Ishikawa (cell line): ENCODE data around the gene TOR2A.

Source experiments
- CEBPB ChIP-seq: IDR thresholded peaks from 2 replicates; pipeline ENCODE4 v1.6.1; 2012
- CREB1 ChIP-seq: IDR thresholded peaks from 2 replicates; pipeline ENCODE4 v1.6.1; 2012; ENCODE audit warnings: low read depth
- EGR1 ChIP-seq: IDR thresholded peaks from 2 replicates; pipeline ENCODE4 v1.6.1; 2012
- EP300 ChIP-seq: IDR thresholded peaks from 2 replicates; pipeline ENCODE4 v1.6.1; 2012; ENCODE audit warnings: borderline replicate concordance
- FOXM1 ChIP-seq: IDR thresholded peaks from 2 replicates; pipeline ENCODE4 v1.6.1; 2012; ENCODE audit warnings: low read depth, borderline replicate concordance
- NFIC ChIP-seq: IDR thresholded peaks from 2 replicates; pipeline ENCODE4 v1.6.1; 2012
- RAD21 ChIP-seq: IDR thresholded peaks from 2 replicates; pipeline ENCODE4 v1.6.1; 2012; ENCODE audit warnings: low read depth
- TAF1 ChIP-seq: IDR thresholded peaks from 2 replicates; pipeline ENCODE4 v1.6.1; 2012; ENCODE audit warnings: low read depth, mild to moderate bottlenecking
- TCF12 ChIP-seq: IDR thresholded peaks from 2 replicates; pipeline ENCODE4 v1.6.1; 2012; ENCODE audit warnings: low read depth
- TEAD4 ChIP-seq: IDR thresholded peaks from 2 replicates; pipeline ENCODE4 v1.6.1; 2012
- YY1 ChIP-seq: IDR thresholded peaks from 2 replicates; pipeline ENCODE4 v1.6.1; 2012; ENCODE audit warnings: low read depth
- ZBTB7A ChIP-seq: IDR thresholded peaks from 2 replicates; pipeline ENCODE4 v1.6.1; 2012; ENCODE audit warnings: low read depth
- TF ChIP-seq, protein P1 (sequence below): IDR thresholded peaks from 2 replicates; pipeline ENCODE4 v1.6.1; 2012
- TF ChIP-seq, protein P2 (sequence below): IDR thresholded peaks from 2 replicates; pipeline ENCODE4 v1.6.1; 2012; ENCODE audit warnings: low read depth, mild to moderate bottlenecking
- TF ChIP-seq, protein P3 (sequence below): IDR thresholded peaks from 2 replicates; pipeline ENCODE4 v1.6.1; 2012

TOR2A gene

GRCh38 chr9:127711831-127712274 lies 23.2 kb downstream of the TOR2A start:
- TF ChIP-seq TAF1 (no peak), CREB1 (no peak), FOXM1 (no peak)

- TF ChIP-seq ZBTB7A: no peak
Observed at GRCh38 chr9:127711226-127711701, 23.8 kb downstream of the TOR2A start.

DNA sequence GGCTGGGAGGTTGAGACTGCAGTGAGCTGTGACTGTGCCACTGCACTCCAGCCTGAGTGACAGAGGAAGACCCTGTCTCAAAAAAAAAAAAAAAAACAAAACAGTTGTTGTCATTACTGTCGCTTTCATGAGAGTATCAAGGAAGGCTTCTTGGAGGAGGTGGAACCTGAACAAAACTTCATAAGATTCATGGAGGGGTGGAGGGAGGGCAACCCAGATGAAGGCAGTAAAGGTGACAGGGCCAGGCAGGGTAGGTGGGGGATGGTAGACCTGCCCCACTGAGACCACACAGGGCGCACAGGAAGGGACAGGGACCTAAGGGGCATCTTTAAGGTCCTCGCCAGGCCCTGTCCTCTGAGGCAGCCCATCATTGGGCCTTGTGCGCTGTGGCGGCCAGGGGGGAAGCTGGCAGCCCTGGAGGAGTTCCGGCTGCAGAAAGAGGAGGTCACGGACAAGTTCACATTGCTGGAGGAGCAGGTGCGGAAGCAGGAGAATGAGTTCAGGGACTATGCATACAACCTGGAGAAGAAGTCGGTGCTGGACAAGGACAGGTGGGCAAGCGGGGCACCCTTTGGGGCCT lies 24.8 kb downstream of the TOR2A start:
- TF ChIP-seq CEBPB (no peak), TEAD4 (no peak), EP300 (no peak), TCF12 (no peak), ZBTB7A (no peak), YY1 (no peak), FOXM1 (no peak)
- TF ChIP-seq, protein P1, sequence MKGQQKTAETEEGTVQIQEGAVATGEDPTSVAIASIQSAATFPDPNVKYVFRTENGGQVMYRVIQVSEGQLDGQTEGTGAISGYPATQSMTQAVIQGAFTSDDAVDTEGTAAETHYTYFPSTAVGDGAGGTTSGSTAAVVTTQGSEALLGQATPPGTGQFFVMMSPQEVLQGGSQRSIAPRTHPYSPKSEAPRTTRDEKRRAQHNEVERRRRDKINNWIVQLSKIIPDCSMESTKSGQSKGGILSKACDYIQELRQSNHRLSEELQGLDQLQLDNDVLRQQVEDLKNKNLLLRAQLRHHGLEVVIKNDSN: no peak
- TF ChIP-seq, protein P2, sequence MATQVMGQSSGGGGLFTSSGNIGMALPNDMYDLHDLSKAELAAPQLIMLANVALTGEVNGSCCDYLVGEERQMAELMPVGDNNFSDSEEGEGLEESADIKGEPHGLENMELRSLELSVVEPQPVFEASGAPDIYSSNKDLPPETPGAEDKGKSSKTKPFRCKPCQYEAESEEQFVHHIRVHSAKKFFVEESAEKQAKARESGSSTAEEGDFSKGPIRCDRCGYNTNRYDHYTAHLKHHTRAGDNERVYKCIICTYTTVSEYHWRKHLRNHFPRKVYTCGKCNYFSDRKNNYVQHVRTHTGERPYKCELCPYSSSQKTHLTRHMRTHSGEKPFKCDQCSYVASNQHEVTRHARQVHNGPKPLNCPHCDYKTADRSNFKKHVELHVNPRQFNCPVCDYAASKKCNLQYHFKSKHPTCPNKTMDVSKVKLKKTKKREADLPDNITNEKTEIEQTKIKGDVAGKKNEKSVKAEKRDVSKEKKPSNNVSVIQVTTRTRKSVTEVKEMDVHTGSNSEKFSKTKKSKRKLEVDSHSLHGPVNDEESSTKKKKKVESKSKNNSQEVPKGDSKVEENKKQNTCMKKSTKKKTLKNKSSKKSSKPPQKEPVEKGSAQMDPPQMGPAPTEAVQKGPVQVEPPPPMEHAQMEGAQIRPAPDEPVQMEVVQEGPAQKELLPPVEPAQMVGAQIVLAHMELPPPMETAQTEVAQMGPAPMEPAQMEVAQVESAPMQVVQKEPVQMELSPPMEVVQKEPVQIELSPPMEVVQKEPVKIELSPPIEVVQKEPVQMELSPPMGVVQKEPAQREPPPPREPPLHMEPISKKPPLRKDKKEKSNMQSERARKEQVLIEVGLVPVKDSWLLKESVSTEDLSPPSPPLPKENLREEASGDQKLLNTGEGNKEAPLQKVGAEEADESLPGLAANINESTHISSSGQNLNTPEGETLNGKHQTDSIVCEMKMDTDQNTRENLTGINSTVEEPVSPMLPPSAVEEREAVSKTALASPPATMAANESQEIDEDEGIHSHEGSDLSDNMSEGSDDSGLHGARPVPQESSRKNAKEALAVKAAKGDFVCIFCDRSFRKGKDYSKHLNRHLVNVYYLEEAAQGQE: no peak
- TF ChIP-seq, protein P3, sequence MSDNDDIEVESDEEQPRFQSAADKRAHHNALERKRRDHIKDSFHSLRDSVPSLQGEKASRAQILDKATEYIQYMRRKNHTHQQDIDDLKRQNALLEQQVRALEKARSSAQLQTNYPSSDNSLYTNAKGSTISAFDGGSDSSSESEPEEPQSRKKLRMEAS: no peak

DNA sequence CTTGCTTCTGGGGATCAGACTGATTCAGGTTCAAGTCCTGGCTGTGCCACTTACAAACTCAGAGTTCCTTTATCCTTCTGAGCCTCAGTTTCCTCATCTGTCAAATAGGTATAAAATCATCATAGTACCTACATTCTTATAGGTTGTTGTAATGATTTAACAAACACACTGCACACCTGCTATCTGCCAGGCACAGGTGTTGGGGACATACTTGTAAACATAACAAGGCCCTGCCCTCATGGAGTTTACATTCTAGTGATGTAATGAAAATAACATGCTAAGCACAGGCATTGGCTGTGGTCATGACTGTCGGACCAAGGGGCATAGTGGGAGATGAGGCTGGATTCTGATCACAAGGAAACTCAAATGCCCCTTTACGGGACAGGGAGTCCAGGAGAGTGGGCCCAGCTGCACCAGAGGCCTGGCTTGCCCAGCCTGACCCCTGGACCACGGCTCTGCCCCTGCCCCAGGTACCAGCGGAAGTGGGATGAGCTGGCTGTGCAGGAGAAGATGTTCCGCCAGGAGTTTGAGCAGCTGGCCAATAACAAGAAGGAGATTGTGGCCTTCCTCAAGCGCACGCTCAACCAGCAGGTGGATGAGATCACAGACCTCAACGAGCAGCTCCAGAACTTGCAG lies 26.0 kb downstream of the TOR2A start:
- TF ChIP-seq, protein P2: no peak
- TF ChIP-seq FOXM1 (no peak), TAF1 (no peak), NFIC (no peak), CREB1 (no peak), EP300 (no peak), ZBTB7A (no peak), TEAD4 (no peak), YY1 (no peak), RAD21 (no peak), CEBPB (no peak), EGR1 (no peak), TCF12 (no peak)
- TF ChIP-seq, protein P1: no peak
- TF ChIP-seq, protein P3: no peak

DNA sequence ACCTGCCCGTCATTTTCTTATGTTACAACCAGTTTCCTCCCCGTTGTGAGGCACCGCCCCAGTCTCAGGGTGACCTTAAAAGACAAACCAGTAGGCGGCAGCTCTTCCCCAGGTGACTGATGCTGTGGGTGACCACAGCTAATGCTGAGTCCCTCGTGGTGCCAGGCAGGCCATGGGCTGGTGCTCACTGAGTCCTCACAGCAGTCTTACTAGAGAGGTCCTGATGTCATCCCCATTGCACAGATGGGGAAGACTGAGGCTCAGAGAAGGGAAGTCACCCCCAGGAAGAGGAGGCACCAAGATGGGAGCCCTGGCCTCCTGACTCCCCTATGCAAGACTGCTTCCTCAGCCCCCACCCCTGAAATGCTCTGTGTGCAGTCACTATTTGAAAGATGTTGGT lies 27.3 kb downstream of the TOR2A start:
- TF ChIP-seq NFIC: no peak
- TF ChIP-seq RAD21: peak; percentile 43; the same call in 1 of the 2 replicates

DNA sequence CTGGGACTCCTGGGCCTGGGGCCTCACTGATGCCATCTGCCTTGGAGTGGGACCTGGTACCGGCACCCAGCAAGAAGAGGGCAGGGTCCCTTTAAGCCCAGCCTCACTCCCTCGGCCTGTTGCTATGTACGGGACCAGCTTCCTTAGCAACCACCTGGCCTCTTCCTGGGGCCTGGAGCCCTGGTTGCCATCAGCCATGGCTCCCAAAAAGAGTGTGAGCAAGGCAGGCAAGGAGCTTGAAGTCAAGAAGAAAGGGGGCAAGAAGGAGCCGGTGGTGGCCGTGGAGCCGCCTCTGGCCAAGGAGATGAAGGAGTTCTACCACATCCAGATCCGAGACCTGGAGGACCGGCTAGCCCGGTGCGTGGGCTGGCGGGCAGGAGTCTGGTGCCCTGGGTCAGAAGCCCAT lies 28.3 kb downstream of the TOR2A start, which contains the start of gene CFAP157:
TSS of gene CFAP157 (plus strand) at position 153 of the 406 bp plus-strand sequence. CDS start at position 197, 44 bp downstream.
- no peak for TF ChIP-seq CEBPB
- no peak for TF ChIP-seq ZBTB7A
- TF ChIP-seq, protein P2: no peak
- TF ChIP-seq YY1: no peak
- TF ChIP-seq NFIC: no peak
- no peak for TF ChIP-seq RAD21
- no peak for TF ChIP-seq EP300
- no peak for TF ChIP-seq TEAD4
- no peak for TF ChIP-seq TCF12
- TF ChIP-seq, protein P1: no peak
- TF ChIP-seq, protein P3: no peak
- no peak for TF ChIP-seq TAF1
- TF ChIP-seq CREB1: no peak
- no peak for TF ChIP-seq FOXM1
- TF ChIP-seq EGR1: no peak
